ENCODE measurements around the gene IL10RB. TPM values are rescaled to one million over a fixed set of nuclear protein-coding genes. Genes with fewer than 3 reads are reported as not detected.

IL10RB gene
- total and polyA plus RNA-seq, 2 experiments from 2014 or later, result 2.2 to 2.5 TPM

- Histone ChIP-seq H3K9me2 (ENCODE audit: insufficient read depth) (no peaks in the 10 kb centered on the region), H2AFZ (no peak overlapping the region; the same call in 1 of the 2 replicates), H3K27me3 (ENCODE audit: insufficient read depth) (no peaks in the 10 kb centered on the region), H3K4me1 (ENCODE audit: insufficient read depth) (no peaks in the 10 kb centered on the region), H3K36me3 (ENCODE audit: insufficient read depth) (no peaks in the 10 kb centered on the region), H3F3A (replicated peaks; ENCODE audit: low read depth) (no peaks in the 10 kb centered on the region), H3K4me3 (no peak overlapping the region), H4K20me1 (replicated peaks; ENCODE audit: insufficient read depth) (no peaks in the 10 kb centered on the region), H3K27ac (ENCODE audit: low read depth) (no peak overlapping the region), H3K79me2 (replicated peaks; ENCODE audit: insufficient read depth) (no peaks in the 10 kb centered on the region), H3K4me2 (no peak overlapping the region)
- no peak for ATAC-seq
- no peaks in the 10 kb centered on the region for H3K27me3 Mint-ChIP-seq (ENCODE audit: insufficient read depth, low read depth, poor library complexity)
- no peak for DNase-seq (ENCODE audit: low spot score)
- no peak overlapping the region for H3K27ac Mint-ChIP-seq
- H3K4me1 Mint-ChIP-seq, result no peaks in the 10 kb centered on the region
- no peak for TF ChIP-seq ZNF114 (CRISPR knock-in tag; IDR thresholded peaks at IDR 0.05)
- TF ChIP-seq ZNF462 (CRISPR knock-in tag; IDR thresholded peaks at IDR 0.05), result no peak
- no peak for TF ChIP-seq CREB1 (CRISPR knock-in tag; IDR thresholded peaks at IDR 0.05; ENCODE audit: low read depth)
- no peak for TF ChIP-seq EZH2phosphoT487 (IDR thresholded peaks at IDR 0.05; ENCODE audit: unreplicated experiment)
- TF ChIP-seq STAT1 (IDR thresholded peaks at IDR 0.05; ENCODE audit: unreplicated experiment), result no peak
- no peak for TF ChIP-seq NANOG (IDR thresholded peaks at IDR 0.05; ENCODE audit: borderline replicate concordance)
- TF ChIP-seq POLR2AphosphoS5 (IDR thresholded peaks at IDR 0.05; ENCODE audit: low read depth), result no peak
- TF ChIP-seq CTCF (conservative IDR thresholded peaks at IDR 0.05; ENCODE audit: low read depth in 2 of 2), result no peak
- TF ChIP-seq JUNB (IDR thresholded peaks at IDR 0.05; ENCODE audit: unreplicated experiment), result no peak
- TF ChIP-seq REST (IDR thresholded peaks at IDR 0.05; ENCODE audit: unreplicated experiment), result no peak
- TF ChIP-seq ZNF331 (CRISPR knock-in tag; IDR thresholded peaks at IDR 0.05; ENCODE audit: low read depth), result no peak
- no peak for TF ChIP-seq ETS1 (IDR thresholded peaks at IDR 0.05)
- no peak for TF ChIP-seq EZH2 (IDR thresholded peaks at IDR 0.05; ENCODE audit: low read depth, unreplicated experiment)
- H3K36me3 Mint-ChIP-seq (ENCODE audit: low read depth), result no peaks in the 10 kb centered on the region
- H3K9me3 Mint-ChIP-seq, result no peaks in the 10 kb centered on the region
- no peak overlapping the region for H3K4me3 Mint-ChIP-seq
These were observed 47.4 kb downstream of the IL10RB start for GRCh38 chr21:33313611-33314010.
